ENCODE results near the gene PLK5. TPM values are rescaled to one million over a fixed set of nuclear protein-coding genes. Genes with fewer than 3 reads are reported as not detected.
"Not testable (repeated sequence)": the region's sequence is repeated elsewhere in the genome, so short reads cannot be mapped to it uniquely, and the experiment has no call there.

The PLK5 gene
- total and polyA plus RNA-seq, 2 donors from 2014 or later = not detected

- no peaks in the 10 kb centered on the region for H3K9me3 ChIP-seq (ENCODE audit: control insufficient read depth in 2 of 3, insufficient read depth in 1 of 3, low read length in 3 of 3)
- no peak overlapping the region for H3K9ac ChIP-seq (ENCODE audit: low read length in 3 of 3)
- peaks cover 2% of the 10 kb centered on the region for H3K27me3 ChIP-seq (ENCODE audit: control insufficient read depth, insufficient read depth, low read length)
- FAIRE-seq (no peak), DNase-seq (no peak)
- intact Hi-C loops (cut with DNase I) = no loop called here
- no peak overlapping the region for H3K27ac ChIP-seq (ENCODE audit: low read depth in 2 of 2, low read length in 2 of 2)
- no peaks in the 10 kb centered on the region for H3K36me3 ChIP-seq (ENCODE audit: control insufficient read depth in 2 of 3, insufficient read depth in 3 of 3, low read length in 3 of 3)
- no peaks in the 10 kb centered on the region for H3K4me1 ChIP-seq (ENCODE audit: control insufficient read depth in 2 of 3, insufficient read depth in 2 of 3, low read depth in 1 of 3, low read length in 3 of 3)
- no peak for TF ChIP-seq CTCF (IDR thresholded peaks at IDR 0.05; ENCODE audit: borderline replicate concordance, extremely low read depth, insufficient read depth)
- H3K4me3 ChIP-seq (ENCODE audit: low read length in 3 of 3) = no peak overlapping the region
Observed at GRCh38 chr19:1497578-1498235, 26.2 kb upstream of the PLK5 start.

DNA sequence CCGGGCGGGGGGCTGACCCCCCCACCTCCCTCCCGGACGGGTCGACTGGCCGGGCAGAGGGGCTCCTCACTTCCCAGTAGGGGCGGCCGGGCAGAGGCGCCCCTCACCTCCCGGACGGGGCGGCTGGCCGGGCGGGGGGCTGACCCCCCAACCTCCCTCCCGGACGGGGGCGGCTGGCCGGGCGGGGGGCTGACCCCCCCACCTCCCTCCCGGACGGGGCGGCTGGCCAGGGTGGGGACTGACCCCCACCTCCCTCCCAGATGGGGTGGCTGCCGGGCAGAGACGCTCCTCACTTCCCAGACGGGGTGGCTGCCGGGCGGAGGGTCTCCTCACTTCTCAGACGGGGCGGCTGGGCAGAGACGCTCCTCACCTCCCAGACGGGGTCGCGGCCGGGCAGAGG lies 24.6 kb upstream of the PLK5 start:
- H3K27me3 ChIP-seq (ENCODE audit: control insufficient read depth, insufficient read depth, low read length) = peaks cover 12% of the 10 kb centered on the region

GRCh38 chr19:1501200-1501595 lies 22.7 kb upstream of the PLK5 start:
- no peak for TF ChIP-seq CTCF (IDR thresholded peaks at IDR 0.05; ENCODE audit: borderline replicate concordance, extremely low read depth, insufficient read depth)

More for the DNA sequence above, 24.6 kb upstream of the PLK5 start:
- DNase-seq; H3K9me3 ChIP-seq (ENCODE audit: control insufficient read depth in 2 of 3, insufficient read depth in 1 of 3, low read length in 3 of 3); H3K9ac ChIP-seq (ENCODE audit: low read length in 3 of 3); H3K4me1 ChIP-seq (ENCODE audit: control insufficient read depth in 2 of 3, insufficient read depth in 2 of 3, low read depth in 1 of 3, low read length in 3 of 3); intact Hi-C loops (cut with DNase I); H3K4me3 ChIP-seq (ENCODE audit: low read length in 3 of 3); H3K27ac ChIP-seq (ENCODE audit: low read depth in 2 of 2, low read length in 2 of 2); H3K36me3 ChIP-seq (ENCODE audit: control insufficient read depth in 2 of 3, insufficient read depth in 3 of 3, low read length in 3 of 3); FAIRE-seq: not testable (repeated sequence)

DNA sequence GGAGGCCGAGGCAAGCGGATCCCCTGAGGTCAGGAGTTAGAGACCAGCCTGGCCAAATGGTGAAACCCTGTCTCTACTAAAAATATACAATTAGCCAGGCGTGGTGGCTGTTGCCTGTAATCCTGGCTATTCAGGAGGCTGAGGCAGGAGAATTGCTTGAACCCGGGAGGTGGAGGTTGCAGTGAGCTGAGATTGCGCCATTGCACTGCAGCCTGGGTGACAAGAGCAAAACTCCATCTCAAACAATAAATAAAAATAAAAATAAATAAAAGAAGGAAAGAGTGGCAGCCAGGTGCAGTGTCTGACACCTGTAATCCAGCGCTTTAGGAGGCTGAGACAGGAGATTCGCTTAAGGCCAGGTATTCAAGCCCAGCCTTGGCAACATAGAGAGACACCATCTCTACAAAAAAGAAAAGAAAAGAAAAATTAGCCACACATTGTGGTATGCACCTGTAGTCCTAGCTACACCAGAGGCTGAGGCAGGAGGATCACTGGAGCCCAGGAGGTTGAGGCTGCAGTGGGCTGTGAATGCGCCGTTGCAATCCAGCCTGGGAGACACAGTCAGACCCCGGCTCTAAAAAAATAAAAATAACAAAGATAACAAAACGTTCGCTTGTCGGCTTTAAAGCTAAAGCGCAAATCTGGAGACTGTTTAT lies 21.3 kb upstream of the PLK5 start:
- intact Hi-C loops (cut with DNase I) = no loop called here
- DNase-seq = no peak

More at GRCh38 chr19:1501200-1501595, 22.7 kb upstream of the PLK5 start:
- FAIRE-seq (no peak), DNase-seq (peak in 3 of 5 donors; percentile 26 to 49 (median 48))
- peaks cover 17% of the 10 kb centered on the region for H3K27me3 ChIP-seq (ENCODE audit: control insufficient read depth, insufficient read depth, low read length)
- intact Hi-C loops (cut with DNase I) = no loop called here
- no peak overlapping the region for H3K9ac ChIP-seq (ENCODE audit: low read length in 3 of 3)
- H3K4me1 ChIP-seq (ENCODE audit: control insufficient read depth in 2 of 3, insufficient read depth in 2 of 3, low read depth in 1 of 3, low read length in 3 of 3) = no peaks in the 10 kb centered on the region
- H3K27ac ChIP-seq (ENCODE audit: low read depth in 2 of 2, low read length in 2 of 2) = no peak overlapping the region
- H3K36me3 ChIP-seq (ENCODE audit: control insufficient read depth in 2 of 3, insufficient read depth in 3 of 3, low read length in 3 of 3) = no peaks in the 10 kb centered on the region
- no peak overlapping the region for H3K4me3 ChIP-seq (ENCODE audit: low read length in 3 of 3)
- H3K9me3 ChIP-seq (ENCODE audit: control insufficient read depth in 2 of 3, insufficient read depth in 1 of 3, low read length in 3 of 3) = no peaks in the 10 kb centered on the region

More for the DNA sequence above, 21.3 kb upstream of the PLK5 start:
- H3K9me3 ChIP-seq (ENCODE audit: control insufficient read depth in 2 of 3, insufficient read depth in 1 of 3, low read length in 3 of 3) = no peaks in the 10 kb centered on the region
- FAIRE-seq = no peak
- H3K4me1 ChIP-seq (ENCODE audit: control insufficient read depth in 2 of 3, insufficient read depth in 2 of 3, low read depth in 1 of 3, low read length in 3 of 3) = peaks cover 0 to 3% (median 0%) of the 10 kb centered on the region in 3 donors
- no peak overlapping the region for H3K4me3 ChIP-seq (ENCODE audit: low read length in 3 of 3)
- no peak overlapping the region for H3K27ac ChIP-seq (ENCODE audit: low read depth in 2 of 2, low read length in 2 of 2)
- TF ChIP-seq CTCF (IDR thresholded peaks at IDR 0.05; ENCODE audit: borderline replicate concordance, extremely low read depth, insufficient read depth) = no peak
- peaks cover 17% of the 10 kb centered on the region for H3K27me3 ChIP-seq (ENCODE audit: control insufficient read depth, insufficient read depth, low read length)
- H3K9ac ChIP-seq (ENCODE audit: low read length in 3 of 3) = no peak overlapping the region
- H3K36me3 ChIP-seq (ENCODE audit: control insufficient read depth in 2 of 3, insufficient read depth in 3 of 3, low read length in 3 of 3) = no peaks in the 10 kb centered on the region
